Muscle of leg (tissue), 11 donors: ENCODE data around the gene MT1A. TPM values are rescaled to one million over a fixed set of nuclear protein-coding genes. Genes with fewer than 3 reads are reported as not detected.
A peak's percentile ranks its signal among the peaks of the same experiment; 100 is the strongest.
"Not testable (repeated sequence)": the region's sequence is repeated elsewhere in the genome, so short reads cannot be mapped to it uniquely, and the experiment has no call there.

ENCODE experiments used
- DNase-seq: peaks from one replicate; pipeline ENCODE4 v3.0.0; 2013
- H3K27ac ChIP-seq: one replicate; pipeline ENCODE4 v1.5.1; 2013; ENCODE audit warnings: mild to moderate bottlenecking, low read length, control low read depth
- H3K27me3 ChIP-seq: one replicate; pipeline ENCODE4 v1.6.1; 2013; ENCODE audit warnings: low read length; ENCODE audit not compliant: control insufficient read depth, insufficient read depth
- H3K36me3 ChIP-seq: one replicate; pipeline ENCODE4 v1.6.1; 2013; ENCODE audit warnings: low read length; ENCODE audit not compliant: control insufficient read depth, insufficient read depth
- H3K4me1 ChIP-seq: one replicate; pipeline ENCODE4 v1.6.1; 2013; ENCODE audit warnings: low read length; ENCODE audit not compliant: control insufficient read depth, insufficient read depth
- H3K4me3 ChIP-seq: one replicate; pipeline ENCODE4 v1.5.1; 2013; ENCODE audit warnings: low read length, control low read depth
- H3K9me3 ChIP-seq: replicated peaks from 2 replicates; pipeline ENCODE4 v1.6.1; 2013; ENCODE audit warnings: low read depth, low read length; ENCODE audit not compliant: control insufficient read depth
- WGBS: methylation state at CpG from one replicate; pipeline ENCODE4 v1.1.5; 2013; ENCODE audit warnings: missing lambda C conversion rate; ENCODE audit not compliant: insufficient coverage; 5-methylcytosine and 5-hydroxymethylcytosine counted together
- polyA plus RNA-seq, 8 donors: library from polyadenylated mRNA; unstranded; fragments of 120-200 nt; gene quantifications; one replicate each; pipeline versions ENCODE4 v1.2.1 to v1.2.3, GENCODE V29; 2013; ENCODE audit warnings: inconsistent platforms in 1 of 8, low replicate concordance in 1 of 8; ENCODE audit not compliant: insufficient read length in 8 of 8, insufficient read depth in 1 of 8
- total RNA-seq: library from RNA; stranded (reverse); fragments of 120-200 nt; gene quantifications from one replicate; pipeline ENCODE4 v1.2.4, GENCODE V29; 2013

Gene MT1A
- total and polyA plus RNA-seq, 9 donors: 0.41 to 0.58 (median 0.55) TPM; not detected in 6

DNA sequence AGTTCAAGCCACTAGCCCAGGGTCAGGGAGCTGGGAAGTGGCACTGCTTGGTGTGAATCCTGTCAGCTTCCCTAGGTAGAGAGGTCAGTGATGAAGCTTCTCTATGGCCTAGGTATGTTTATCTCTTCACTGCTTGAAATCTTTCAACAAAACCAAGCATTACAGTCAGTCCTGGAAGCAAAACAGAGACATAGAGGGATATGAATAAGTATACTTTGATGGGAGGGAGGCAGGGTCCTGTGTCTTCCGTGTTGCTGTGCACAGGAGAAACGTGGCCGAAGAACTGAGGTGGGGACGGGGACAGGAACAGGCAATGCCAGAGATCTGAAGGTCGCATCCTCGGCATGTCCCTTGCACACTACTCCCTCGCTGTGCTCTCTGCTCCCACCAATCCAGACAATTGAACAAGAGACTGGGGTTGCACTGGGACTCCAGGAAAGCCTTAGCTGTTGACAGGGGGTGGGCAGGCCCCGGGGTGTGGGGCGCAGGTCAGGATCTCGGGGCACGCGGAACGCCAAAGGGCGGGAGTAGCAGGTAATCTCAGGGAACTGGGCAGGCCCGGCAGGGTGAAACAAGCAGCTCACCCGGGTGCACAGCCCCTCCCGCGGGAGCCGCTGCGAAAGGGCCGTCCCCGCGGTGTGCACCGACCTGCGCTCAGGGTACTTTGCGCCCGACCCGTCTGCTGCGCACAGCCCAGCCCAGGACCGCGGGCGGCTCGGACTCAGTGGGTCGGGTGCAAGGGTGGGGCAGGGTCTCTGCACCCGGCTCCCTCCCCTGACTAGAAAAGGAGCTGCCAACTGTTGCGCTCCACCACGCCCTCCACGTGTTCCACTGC, 30.8 kb downstream of the MT1A start, which contains the start of gene MT1H:
MT1H (plus strand) TSS at position 810 of the 835 bp plus-strand sequence. CDS start 71 bp downstream, outside the sequence.
- H3K27me3 ChIP-seq: peaks cover 90% of the 10 kb centered on the region

DNA sequence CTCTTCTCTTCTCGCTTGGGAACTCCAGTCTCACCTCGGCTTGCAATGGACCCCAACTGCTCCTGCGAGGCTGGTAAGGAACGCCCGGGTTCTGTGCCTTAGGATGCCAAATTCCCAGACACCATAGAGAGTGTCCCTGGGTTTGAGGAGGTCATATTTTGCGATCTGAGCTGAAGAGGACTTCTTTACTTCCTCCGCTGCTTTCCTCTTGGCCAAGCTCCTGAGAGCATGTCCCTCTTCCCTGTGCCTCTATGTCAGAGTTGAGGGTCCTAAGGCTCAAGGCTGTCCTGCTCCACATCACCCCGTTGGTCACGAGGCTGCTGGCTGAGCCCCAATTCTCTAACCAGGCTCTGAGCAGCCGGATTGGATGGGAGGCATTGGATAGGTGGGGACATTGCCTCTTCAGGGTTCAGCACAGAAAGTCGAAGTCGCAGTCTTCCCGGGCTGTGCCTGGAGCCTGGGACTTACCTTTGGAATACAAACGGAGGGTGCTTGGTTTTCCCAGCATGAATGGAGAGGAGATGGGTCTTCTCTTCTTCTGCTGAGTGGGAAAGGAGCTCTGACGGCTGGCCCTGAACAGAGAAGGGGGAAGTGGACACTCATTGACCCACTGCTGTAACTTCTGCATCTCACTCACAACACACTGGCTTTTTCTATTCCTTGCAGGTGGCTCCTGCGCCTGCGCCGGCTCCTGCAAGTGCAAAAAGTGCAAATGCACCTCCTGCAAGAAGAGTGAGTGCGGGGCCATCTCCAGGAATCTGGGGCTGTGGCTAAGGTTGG, 31.6 kb downstream of the MT1A start:
- Histone ChIP-seq H3K27ac (no peak overlapping the region), H3K27me3 (peaks cover 88% of the 10 kb centered on the region), H3K9me3 (no peaks in the 10 kb centered on the region), H3K4me1 (peaks cover 21% of the 10 kb centered on the region), H3K4me3 (no peak overlapping the region), H3K36me3 (no peaks in the 10 kb centered on the region)
- 15% methylated on average over 10 of the region's 19 CpGs for WGBS
- DNase-seq: no peak

More for the DNA sequence above, 30.8 kb downstream of the MT1A start, which contains the start of gene MT1H:
- H3K9me3 ChIP-seq: no peaks in the 10 kb centered on the region
- H3K36me3 ChIP-seq: no peaks in the 10 kb centered on the region
- no peak for DNase-seq
- WGBS: 12% methylated on average over 34 of the region's 38 CpGs
- H3K4me1 ChIP-seq: peaks cover 21% of the 10 kb centered on the region
- H3K27ac ChIP-seq: no peak within 1 kb of the TSS
- no peak within 1 kb of the TSS for H3K4me3 ChIP-seq

DNA sequence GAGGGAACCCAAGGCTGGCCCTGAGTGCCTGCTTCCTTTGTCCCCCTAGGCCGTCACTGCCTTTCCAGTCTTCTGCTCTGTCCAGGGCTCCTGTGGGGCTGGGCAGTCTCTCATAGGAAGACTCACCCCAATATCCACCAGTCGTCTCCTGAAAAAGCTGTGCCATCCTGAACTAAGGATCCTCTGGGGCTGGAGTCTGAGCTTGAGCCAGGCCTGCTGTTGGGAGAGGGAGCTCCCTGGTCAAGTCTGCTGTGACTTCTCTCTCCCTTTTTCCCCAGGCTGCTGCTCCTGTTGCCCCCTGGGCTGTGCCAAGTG, 32.1 kb downstream of the MT1A start:
- H3K4me3 ChIP-seq: no peak overlapping the region
- no peak for DNase-seq
- no peaks in the 10 kb centered on the region for H3K36me3 ChIP-seq
- WGBS: no CpG with 5 or more reads among the region's 2 CpGs
- peaks cover 90% of the 10 kb centered on the region for H3K27me3 ChIP-seq
- no peaks in the 10 kb centered on the region for H3K9me3 ChIP-seq
- H3K4me1 ChIP-seq: peaks cover 25% of the 10 kb centered on the region
- no peak overlapping the region for H3K27ac ChIP-seq

DNA sequence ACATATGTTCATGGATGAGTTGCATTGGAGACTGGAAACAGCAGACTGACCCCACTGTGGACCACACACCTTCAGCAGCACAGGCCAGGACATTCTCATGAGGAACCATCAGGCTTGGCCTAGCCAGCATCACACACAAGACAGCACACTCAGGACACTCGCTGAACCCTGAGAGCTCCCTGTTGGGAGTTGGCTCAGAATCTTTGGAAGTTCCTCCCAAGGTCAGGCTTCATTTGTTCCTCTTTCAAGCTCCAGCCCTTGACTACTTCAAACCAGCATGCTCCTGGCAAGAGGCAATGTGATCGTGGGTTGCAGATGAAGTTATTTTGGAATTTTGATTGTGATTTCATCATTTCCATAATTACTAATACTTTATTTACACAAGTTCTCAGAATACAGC, 33.2 kb downstream of the MT1A start:
- peak; percentile 66 for DNase-seq
- H3K27me3 ChIP-seq: peaks cover 92% of the 10 kb centered on the region
- H3K4me3 ChIP-seq, H3K9me3 ChIP-seq, H3K27ac ChIP-seq, H3K36me3 ChIP-seq: not testable (repeated sequence)
- 80% methylated on average over 1 of the region's 2 CpGs for WGBS
- H3K4me1 ChIP-seq: peaks cover 32% of the 10 kb centered on the region

DNA sequence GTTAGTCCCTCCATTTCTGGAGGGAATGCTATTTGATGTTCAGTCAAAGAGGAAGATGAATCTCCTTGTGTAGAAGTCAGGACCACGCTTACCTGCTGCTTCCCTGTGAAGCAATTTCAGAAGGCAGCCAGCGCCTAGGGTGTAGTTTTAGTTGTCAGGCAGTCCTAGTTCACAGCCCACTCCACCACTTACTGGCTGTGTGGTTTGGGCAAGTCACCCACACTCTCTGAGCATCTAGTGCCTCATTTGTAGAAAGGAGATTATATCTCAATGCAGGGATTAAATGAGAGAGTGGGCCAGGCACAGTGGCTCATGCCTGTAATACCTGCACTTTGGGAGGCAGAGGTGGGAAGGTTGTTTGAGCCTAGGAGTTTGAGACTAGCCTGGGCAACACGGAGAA, 33.7 kb downstream of the MT1A start:
- WGBS: 60% methylated on average over 1 of the region's 3 CpGs
- Histone ChIP-seq H3K4me1 (peaks cover 32% of the 10 kb centered on the region), H3K27me3 (peaks cover 92% of the 10 kb centered on the region)
- H3K27ac ChIP-seq, H3K9me3 ChIP-seq, DNase-seq, H3K4me3 ChIP-seq, H3K36me3 ChIP-seq: not testable (repeated sequence)

DNA sequence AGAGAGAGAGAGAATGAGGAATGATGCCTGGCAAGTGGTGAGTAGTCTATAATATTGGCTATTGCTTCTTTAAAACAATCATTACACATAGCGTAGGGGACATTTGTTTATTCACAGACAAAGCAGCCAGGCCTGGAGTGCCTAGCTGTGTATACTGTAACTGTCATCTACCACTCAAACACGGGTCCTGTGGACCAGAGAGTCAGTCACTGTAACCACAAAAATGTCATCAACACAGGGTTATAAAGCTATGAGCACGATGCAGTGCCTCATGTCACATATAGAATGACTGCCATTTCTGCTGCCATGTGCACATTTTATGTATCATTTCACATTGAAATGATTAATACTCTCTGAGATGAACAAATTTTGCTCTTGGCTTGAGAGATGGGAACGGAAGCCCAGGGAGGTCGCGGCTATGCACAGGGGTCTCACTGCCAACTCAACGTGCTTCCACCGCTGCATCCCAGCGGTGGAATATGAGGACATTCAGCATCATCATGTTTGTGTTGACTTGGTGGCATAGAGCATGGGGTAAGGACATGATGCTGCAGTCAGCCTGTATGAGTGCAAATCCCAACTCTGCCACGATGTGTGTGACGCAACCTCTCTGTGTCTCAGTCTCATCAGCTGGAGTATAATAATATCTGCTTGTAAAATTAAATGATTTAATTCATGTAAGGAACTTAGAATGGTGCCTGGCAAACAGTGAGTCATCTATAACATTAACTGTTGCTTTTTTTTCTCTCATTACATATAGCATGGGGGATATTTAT, 34.5 kb downstream of the MT1A start:
- no peak for DNase-seq
- no peaks in the 10 kb centered on the region for H3K36me3 ChIP-seq
- H3K27me3 ChIP-seq: peaks cover 89% of the 10 kb centered on the region
- H3K9me3 ChIP-seq: no peaks in the 10 kb centered on the region
- 88% methylated on average over 6 of the region's 11 CpGs for WGBS
- no peak overlapping the region for H3K27ac ChIP-seq
- H3K4me3 ChIP-seq: no peak overlapping the region
- H3K4me1 ChIP-seq: peaks cover 27% of the 10 kb centered on the region

DNA sequence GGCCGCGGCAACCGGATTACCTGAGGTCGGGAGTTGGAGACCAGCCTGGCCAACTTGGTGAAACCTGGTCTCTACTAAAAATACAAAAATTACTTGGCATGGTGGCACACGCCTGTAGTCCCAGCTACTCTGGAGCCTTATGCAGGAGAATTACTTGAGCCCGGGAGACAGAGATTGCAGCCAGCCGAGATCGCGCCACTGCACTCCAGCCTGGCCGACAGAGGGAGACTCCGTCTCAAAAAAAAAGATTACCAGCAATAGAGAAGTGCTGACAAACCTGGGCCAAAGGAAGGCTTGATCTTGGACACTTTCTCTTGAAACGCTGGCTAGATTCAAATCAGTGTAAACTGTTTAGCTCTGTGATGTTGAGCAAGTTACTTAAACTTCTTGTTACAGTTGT, 35.5 kb downstream of the MT1A start:
- 23% methylated on average over 11 of the region's 12 CpGs for WGBS
- H3K27me3 ChIP-seq: peaks cover 85% of the 10 kb centered on the region
- DNase-seq: peak; percentile 76

DNA sequence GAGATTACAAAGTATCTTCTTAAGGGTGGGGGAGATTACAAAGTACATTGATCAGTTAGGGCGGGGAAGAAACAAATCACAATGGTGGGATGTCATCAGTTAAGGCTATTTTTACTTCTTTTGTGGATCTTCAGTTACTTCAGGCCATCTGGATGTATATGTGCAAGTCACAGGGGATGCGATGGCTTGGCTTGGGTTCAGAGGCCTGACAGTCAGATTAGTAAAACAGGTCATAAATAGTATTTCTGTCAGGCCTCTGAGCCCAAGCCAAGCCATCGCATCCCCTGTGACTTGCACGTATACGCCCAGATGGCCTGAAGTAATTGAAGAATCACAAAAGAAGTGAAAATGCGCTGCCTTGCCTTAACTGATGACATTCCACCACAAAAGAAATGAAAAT, 36.1 kb downstream of the MT1A start:
- H3K36me3 ChIP-seq, H3K27ac ChIP-seq, H3K4me3 ChIP-seq, H3K9me3 ChIP-seq: not testable (repeated sequence)
- Histone ChIP-seq H3K27me3 (peaks cover 78% of the 10 kb centered on the region), H3K4me1 (peaks cover 22% of the 10 kb centered on the region)
- 19% methylated on average over 4 of the region's 6 CpGs for WGBS
- DNase-seq: peak; percentile 56

More for the DNA sequence above, 35.5 kb downstream of the MT1A start:
- Histone ChIP-seq H3K4me1 (peaks cover 24% of the 10 kb centered on the region), H3K4me3 (no peak overlapping the region), H3K9me3 (no peaks in the 10 kb centered on the region), H3K27ac (no peak overlapping the region), H3K36me3 (no peaks in the 10 kb centered on the region)

DNA sequence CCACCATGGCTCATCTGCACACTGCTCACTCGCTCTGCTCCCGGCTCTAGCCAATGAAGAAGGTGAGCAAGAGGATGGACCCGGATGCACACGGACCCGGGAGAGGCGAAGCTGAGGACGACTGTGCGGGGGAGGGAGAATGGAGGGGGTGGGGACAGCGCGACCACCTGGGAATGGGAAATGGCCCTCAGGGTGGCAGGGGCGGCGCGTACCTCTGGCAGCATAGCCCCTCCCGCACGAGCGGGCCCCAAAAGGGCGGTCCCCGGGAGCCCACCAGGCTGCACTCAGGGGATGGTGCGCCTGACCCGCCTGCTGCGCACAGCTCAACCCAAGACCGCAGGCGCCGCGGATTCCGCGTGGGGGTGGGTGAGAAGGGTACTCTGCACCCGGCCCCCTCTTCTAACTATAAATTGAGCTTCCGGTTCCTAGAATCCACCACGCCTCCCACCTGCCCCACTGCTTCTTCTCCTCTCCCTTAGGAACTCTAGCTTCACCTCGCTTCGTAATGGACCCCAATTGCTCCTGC, 37.3 kb downstream of the MT1A start:
- WGBS: 4% methylated on average over 21 of the region's 32 CpGs
- H3K36me3 ChIP-seq: no peaks in the 10 kb centered on the region
- peaks cover 66% of the 10 kb centered on the region for H3K27me3 ChIP-seq
- no peak overlapping the region for H3K27ac ChIP-seq
- H3K9me3 ChIP-seq: no peaks in the 10 kb centered on the region
- H3K4me3 ChIP-seq: no peak overlapping the region
- DNase-seq: no peak
- peaks cover 14% of the 10 kb centered on the region for H3K4me1 ChIP-seq
